K562 treated with DMSO at 1 percent for 4 hours (cell line): Measurements from ENCODE around the gene MRPS14. TPM values are rescaled to one million over a fixed set of nuclear protein-coding genes. Genes with fewer than 3 reads are reported as not detected.

ENCODE experiments used
- total RNA-seq: library from RNA; unstranded; fragments of 300-600 nt; gene quantifications from 2 replicates; pipeline ENCODE4 v1.2.3, GENCODE V29; 2022; ENCODE audit not compliant: insufficient read depth

MRPS14 gene
- 8.4 and 15.7 TPM in 2 replicates for total RNA-seq

GRCh38 chr1:175023043-175023921 is at the start of gene MRPS14:
Gene MRPS14, minus strand, starts transcription at chr1:175023425. Its CDS starts 17 bp downstream, at chr1:175023408.

GRCh38 chr1:175067362-175068106 is 44.3 kb upstream of the MRPS14 start, which contains the start of gene TNN:
Gene TNN, plus strand, starts transcription at chr1:175067833. Its CDS starts 9,586 bp downstream, at chr1:175077419.

GRCh38 chr1:174999936-175000696 is 23.1 kb downstream of the MRPS14 start, which contains the start of gene CACYBP:
Gene CACYBP, plus strand, starts transcription at chr1:174999947. Its CDS starts 234 bp downstream, at chr1:175000181.

Other genes starting within 250 kb of the MRPS14 start
- gene CACYBP, start 23.5 kb downstream of the MRPS14 start, total RNA-seq, result 212 and 228 TPM in 2 replicates
- gene TNN, start 44.4 kb upstream of the MRPS14 start, total RNA-seq, result 0.17 TPM in 1 of 2 replicates, not detected in the other
- 16.3 and 19.5 TPM in 2 replicates for gene KIAA0040, start 169.4 kb upstream of the MRPS14 start, total RNA-seq